NCI-H2081 treated with DMSO at 0.1 percent for 48 hours (cell line): Measurements from ENCODE around the gene CAV1.

Experiments used
- DNase-seq: peaks from one replicate; lab custom pipeline; 2025; lab: John Stamatoyannopoulos, UW

CAV1 gene

GRCh38 chr7:116503835-116504234, 21.0 kb upstream of the CAV1 start:
- DNase-seq: no peak

GRCh38 chr7:116505278-116505677, 19.6 kb upstream of the CAV1 start:
- DNase-seq: no peak

- DNase-seq: no peak
These were observed 19.0 kb upstream of the CAV1 start for GRCh38 chr7:116505823-116506222.

- DNase-seq: no peak
These were observed 14.8 kb upstream of the CAV1 start for GRCh38 chr7:116509982-116510579.

- no peak for DNase-seq
These were observed 14.0 kb upstream of the CAV1 start for GRCh38 chr7:116510795-116511194.

- no peak for DNase-seq
These were observed 13.0 kb upstream of the CAV1 start for GRCh38 chr7:116511552-116512519.

GRCh38 chr7:116512520-116513188, 12.2 kb upstream of the CAV1 start:
- DNase-seq: no peak

GRCh38 chr7:116515584-116515983, 9.3 kb upstream of the CAV1 start:
- no peak for DNase-seq

- no peak for DNase-seq
These were observed 8.5 kb upstream of the CAV1 start for GRCh38 chr7:116516324-116516723.

GRCh38 chr7:116517626-116518025, 7.2 kb upstream of the CAV1 start:
- DNase-seq: no peak

- DNase-seq: no peak
These were observed 5.9 kb upstream of the CAV1 start for GRCh38 chr7:116518961-116519360.

- DNase-seq: no peak
These were observed 3.7 kb upstream of the CAV1 start for GRCh38 chr7:116521046-116521664.

- DNase-seq: no peak
These were observed 2.6 kb upstream of the CAV1 start for GRCh38 chr7:116522247-116522646.

- no peak for DNase-seq
These were observed 621 bp upstream of the CAV1 start for GRCh38 chr7:116524221-116524608.

GRCh38 chr7:116525298-116525912, 569 bp downstream of the CAV1 start:
- DNase-seq: no peak

- DNase-seq: no peak
These were observed 1.4 kb downstream of the CAV1 start for GRCh38 chr7:116525913-116526861.

GRCh38 chr7:116526897-116527296, 2.1 kb downstream of the CAV1 start:
- DNase-seq: no peak

GRCh38 chr7:116527521-116527920, 2.7 kb downstream of the CAV1 start:
- DNase-seq: no peak

GRCh38 chr7:116528008-116528789, 3.4 kb downstream of the CAV1 start:
- DNase-seq: no peak

GRCh38 chr7:116529250-116529649, 4.4 kb downstream of the CAV1 start:
- DNase-seq: no peak
